NCI-H526 (cell line): ENCODE results near the gene SAMD13.

Source experiments
- DNase-seq, 2 experiments: peaks; one replicate each; lab custom pipeline; 2025; lab: John Stamatoyannopoulos, UW

SAMD13 gene

DNA sequence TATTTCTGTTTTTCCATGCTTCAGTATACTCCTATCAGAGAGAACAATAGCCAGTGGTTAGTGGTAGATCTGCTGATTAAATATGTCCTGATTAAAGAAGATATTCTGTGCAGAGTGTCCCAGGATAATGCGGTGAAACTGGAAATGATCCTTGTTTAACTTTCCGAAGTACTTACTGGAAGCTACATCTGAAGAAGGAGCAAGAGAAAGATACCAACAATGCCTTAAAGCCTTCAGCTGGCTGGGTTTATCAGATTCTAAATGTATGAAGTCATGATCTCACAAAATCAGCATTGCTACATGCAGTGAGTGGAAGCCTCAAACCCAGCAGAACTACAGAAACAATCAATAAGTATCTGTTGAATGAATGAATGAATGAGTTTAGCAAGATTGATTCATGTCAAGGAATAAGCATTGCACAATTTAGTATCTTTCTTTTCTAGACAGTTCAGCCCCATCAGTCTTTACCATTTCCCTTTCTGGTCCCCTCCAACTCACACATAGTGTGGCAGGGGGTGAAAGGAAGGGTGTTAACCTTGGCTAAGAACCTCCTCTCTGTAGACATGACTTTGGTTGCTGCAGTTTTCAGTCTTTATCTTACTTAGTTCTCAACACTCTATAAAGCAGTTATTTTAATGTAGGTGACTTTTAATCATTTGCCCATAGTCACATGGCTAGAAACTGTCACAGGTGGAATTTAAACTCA, 72.1 kb downstream of the SAMD13 start:
- DNase-seq: no peak

DNA sequence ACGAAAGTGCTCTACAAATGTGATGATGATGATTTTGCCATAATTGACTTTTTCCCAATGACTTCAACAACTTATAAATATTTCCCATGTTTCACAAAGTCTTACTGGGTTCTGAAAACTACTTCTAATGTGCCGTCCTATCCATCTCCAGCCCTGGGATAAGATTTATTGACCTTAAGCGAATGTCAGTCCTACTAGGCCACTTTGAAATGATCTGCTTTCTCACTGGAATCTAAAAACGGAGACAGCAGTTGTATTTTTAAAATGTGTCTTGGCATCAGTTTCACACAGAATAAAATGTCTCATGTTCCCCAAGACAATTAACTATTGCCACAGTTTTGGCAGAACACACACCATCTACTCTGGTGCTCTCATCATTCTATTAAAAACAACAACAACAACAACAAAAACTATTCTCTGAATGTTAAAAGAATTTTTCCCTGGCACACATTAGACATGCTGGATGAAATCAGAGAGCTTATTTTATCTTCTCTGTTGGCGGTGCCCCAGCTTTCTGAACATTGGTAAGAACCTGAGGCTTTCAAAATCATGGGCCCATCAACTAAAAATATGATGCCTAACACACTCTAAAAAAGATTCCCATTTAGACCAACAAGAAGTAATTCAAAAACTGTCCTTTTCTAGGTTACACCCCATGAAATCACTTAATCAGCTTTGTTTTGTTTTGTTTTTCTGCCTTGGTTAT, 73.6 kb downstream of the SAMD13 start:
- no peak for DNase-seq

DNA sequence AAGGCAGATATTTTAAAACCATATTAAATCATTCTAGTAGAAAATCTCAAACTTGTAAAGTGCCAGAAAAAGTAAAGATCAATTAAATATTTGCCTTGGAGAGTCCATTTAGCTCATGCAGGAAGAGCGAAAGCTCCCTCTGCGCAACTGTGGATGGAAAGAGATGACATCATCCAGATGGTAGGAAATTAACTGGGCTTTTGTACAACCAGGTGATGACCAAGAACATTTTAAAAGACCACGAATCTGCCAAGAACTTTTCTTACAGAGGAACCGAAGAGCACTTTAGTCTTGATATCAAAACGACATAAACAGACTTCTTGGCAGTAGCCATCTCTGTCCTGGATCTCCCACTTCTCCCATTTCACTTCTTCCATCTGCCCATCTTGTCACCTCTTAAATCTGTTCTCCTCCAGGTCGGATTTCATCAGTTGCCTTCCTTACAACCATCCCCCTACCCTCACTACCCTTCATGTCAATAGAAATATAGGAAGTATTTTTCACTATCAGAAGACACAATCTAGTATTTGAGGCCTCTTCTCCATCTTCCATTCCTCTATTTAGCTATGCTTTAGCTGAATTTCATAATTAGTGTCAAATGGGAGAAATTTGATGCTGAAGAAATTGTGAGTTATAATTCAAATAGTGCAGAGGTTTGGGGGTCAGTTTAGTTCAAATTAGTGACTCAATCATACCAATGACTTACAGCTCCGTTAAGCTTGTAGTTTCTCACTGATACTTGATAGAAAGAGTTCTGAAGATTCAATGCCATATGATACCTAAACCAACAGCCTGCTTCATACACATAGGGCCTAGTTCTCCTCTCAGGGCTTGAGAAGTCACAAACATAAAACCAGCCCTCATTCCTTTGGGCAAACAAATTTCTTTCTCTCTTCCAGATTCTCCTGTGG, 74.7 kb downstream of the SAMD13 start:
- no peak for DNase-seq

DNA sequence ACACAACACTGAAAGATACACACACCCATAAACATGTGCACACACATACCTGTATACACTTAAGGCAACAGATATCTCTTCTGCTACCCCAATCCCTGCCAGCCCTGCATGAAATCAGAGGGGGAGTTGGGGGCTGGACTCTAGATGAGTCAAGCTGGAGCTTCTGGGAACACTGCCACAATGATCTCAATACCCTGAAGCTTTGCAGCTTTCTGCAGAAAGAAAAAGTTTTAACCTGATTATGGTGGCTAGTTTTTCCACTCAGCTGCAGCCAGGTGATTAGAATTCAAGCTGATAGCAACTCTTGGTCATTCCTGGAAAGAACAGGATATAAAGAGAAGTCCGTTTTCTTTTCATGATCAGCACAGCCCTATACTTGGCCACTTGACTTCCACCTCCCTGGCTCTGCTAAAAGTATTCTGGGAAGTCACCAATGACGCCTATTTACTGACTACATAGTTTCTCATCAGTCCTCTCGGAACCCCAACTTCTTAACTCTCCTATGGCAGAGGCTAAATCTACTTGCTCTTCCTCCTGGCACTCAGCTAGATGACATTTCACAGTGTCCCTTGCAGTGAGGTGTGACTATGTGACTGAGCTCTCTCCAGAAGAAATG, 76.1 kb downstream of the SAMD13 start:
- no peak for DNase-seq

DNA sequence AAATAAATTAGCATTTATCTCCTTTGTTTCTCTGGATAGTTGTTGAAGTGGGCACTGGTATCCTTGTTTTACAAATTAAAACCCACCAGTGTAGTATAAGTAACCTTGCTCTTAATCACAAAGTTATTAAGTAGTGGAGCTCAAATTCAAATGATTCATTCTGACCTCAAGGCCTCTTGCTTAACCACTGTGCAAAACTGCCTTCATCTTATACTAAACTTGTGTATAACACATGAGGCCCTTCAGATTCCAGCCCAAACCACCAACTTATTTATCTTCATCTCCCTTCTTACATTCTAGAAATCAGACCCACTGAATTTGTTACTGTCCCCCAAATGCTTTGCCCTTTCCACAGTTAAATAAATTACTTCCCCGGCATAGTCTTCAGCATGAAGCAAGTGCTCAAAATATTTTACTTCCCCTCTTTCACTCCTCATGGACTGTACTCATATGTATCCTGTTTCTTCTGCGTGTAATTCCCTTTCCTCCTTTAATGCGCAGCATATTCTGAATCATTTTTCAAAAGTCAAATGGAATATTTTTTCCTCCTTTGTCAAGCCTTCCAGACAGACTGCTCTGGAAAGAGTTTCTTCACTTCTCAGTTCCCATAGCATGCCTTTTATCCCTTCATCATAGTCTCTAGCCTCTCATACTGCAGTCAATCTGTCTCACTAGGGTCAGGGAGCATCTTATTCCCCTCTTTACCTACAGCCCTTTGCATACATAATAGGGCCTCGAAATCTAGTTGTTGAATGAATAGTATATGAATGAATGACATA, 77.8 kb downstream of the SAMD13 start:
- DNase-seq: no peak

DNA sequence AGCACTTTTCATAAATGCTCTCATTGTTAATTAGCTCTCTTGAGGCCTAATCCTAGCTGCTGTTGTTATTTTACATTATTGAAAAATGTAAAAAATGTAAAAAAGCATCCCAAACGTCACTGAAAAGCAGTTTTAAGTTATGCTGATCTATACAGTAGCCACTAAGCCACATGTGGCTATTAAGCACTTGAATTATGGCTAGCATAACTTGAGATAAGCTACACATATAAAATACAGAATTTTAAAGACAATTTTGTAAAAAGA, 78.3 kb downstream of the SAMD13 start:
- DNase-seq: no peak

DNA sequence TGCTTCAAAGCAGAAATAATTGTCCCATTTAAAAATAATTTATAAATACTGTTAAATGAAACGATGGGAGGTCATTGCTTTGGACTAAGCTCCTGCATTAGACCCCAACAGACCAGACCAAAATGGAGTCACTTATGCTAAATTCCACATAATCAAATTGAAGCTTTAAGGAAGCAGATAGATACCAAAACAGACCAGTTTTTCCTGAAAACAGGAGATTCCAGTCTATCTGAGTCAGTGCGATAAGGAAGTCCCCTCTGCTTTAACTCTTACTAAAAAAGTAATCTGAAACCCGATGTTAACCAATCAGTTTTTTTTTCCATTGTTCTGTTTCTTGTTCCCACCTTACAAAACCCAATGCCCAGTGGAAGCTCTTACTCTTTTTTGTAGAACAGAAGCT, 80.6 kb downstream of the SAMD13 start:
- no peak for DNase-seq

DNA sequence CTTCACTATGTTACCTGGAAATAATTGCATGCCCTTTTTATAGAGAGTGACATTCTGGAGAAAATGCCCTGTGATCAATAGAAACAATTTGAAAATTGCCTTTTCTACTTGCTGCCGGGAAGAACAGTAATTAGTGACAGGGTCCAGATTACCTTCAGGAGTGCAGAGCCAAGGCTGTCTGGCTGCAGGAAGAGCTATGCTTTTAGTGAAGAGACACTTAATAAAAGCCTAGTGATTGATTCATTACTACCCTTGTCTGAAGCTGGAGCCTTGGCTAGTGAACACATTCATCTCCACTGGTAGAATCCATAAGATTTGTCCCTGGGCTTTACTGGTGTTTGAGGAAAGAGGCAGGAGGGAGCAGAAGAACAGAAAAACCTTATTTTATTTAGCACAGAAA, 83.8 kb downstream of the SAMD13 start:
- DNase-seq: no peak

DNA sequence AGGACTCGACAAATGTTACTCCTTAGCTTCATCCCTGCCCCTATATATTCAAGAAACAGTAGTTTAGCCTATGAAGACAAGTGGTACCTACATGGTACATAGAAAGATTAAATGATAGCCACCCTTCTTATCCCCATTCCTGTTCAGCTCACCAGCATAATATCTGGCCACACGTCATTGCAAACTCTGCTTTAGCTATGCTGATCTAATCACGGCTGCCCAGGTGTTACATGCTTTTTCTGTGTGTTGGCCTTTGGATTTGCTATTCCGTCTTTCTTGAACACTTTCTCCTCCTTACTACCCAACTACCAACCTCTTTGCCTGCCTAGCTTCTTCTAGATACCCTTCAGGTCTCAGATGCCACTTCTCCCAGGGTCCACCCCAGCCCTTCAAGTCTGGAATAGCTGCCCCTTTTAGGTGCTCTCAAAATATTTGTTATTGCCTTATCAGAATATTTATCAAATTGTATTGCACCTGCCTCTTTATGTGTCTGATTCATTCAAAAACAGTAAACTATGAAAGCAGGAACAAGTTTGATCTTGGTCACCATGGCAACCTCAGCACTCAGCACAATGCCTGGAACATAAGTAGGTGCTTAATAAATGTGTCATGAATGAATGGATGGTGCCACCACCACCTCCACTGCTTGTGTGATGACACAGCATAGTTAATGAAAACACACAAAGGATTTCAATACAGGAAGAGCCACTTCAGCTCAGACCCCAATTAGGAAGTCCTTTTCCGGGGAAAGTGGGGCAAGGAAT, 85.4 kb downstream of the SAMD13 start:
- DNase-seq: no peak

DNA sequence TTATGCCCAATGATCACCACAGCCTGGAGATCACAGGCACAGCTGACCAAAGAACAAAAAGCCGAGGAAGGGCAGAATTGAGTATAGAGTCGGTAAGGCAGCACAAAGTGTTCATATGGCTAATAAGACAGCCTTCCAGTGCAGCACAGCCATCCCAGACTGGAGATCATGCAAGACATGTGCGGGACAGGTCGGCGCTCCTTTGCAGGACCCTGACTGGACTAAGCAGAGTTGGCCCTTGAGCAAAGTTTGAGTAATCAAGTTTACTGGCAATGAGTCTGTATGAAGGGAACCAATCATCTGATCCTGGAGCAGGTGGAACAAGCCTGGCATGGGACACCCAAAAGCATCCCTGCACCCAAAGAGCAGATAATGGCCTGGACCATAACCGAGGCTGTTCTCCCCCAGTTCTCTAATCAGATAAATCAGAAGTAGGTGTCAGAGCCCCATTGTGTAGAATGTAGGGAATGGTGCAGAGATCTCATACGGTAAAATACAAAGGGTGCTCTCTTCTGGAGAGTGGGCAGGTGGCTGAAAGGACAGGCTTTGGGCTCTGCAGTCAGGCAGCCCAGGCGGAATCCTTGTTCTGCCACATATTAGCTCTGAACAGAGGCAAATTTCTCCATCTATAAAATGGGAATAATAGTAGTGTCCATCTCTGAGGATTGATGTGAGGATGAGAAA, 86.1 kb downstream of the SAMD13 start:
- DNase-seq: peak in 1 of 2 experiments; percentile 27

DNA sequence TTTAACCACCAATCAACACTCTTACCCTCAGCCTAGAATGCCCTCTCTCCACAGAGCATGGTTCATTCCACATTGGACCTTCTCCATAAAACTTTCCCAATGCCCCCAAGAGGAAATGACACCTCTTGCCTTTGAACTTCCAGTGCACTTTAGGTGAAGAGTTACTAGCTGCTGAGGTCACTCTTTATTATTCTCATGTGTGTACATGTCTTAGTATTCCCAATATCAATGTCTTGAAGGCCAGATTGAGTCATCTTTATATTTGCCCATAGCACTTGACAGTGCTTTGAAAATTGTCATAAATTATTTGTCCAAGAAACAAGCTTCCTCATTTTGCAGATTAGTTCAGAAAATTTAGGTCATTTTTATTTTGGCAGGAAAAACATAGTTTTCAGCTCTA, 88.7 kb downstream of the SAMD13 start:
- no peak for DNase-seq

DNA sequence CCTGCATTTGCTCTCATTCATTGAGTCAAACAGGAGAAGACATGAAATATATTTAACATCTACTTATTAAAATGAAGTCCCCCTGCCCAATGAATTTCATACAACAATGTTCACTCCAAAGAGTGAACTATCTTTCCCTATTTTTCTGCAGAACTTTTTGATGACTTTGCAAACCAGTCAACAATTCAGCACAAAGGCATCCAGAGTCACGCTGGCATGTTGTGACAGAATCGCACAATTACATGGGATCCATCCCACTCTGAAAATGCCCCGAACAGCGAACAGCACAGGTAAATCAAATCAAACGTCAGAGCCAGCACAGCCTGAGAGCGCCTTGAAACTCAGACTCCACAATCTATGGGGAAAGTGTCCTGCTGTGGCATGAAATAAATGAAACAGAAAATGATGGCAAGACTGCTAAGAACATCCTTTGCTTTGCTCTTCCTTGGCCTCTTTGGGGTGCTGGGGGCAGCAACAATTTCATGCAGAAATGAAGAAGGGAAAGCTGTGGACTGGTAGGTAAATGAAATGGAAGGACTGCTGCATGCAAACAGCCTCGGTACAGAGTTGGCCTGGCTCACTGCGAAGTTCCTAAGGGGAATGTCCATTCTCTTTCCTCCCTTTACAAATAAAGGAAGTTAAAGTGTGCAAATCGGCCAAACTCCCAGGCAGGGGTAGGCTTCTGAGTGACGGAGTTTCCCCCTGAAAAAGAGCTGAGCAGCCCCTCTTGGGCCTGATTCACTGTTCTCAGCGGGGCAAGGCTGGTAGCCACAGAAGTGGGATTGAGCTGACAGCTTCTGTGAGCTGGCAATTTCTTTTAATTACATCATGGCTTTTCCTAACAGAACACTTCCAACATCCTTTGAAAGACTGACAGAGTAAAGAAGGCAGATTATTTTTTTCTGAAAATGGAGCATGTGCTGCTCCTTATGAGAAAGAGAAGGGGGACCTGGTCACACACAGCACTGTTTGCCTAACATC, 97.0 kb downstream of the SAMD13 start, which contains the start of gene DNASE2B:
TSS of gene DNASE2B (plus strand) at position 310 of the 981 bp plus-strand sequence. CDS start at position 391, 81 bp downstream.
- no peak for DNase-seq
